Effector memory CD4-positive, alpha-beta T cell (primary cell): ENCODE measurements around the gene IDS.
A peak's percentile ranks its signal among the peaks of the same experiment; 100 is the strongest.
"Not testable (repeated sequence)": the region's sequence is repeated elsewhere in the genome, so short reads cannot be mapped to it uniquely, and the experiment has no call there.

Experiments used
- DNase-seq, 3 donors: peaks; one replicate each; pipeline ENCODE4 v3.0.0-alpha.2; 2020
- H3K27ac ChIP-seq: 2 replicates; pipeline ENCODE4 v1.7.0; 2013; ENCODE audit warnings: mild to moderate bottlenecking, low read length, moderate library complexity; ENCODE audit not compliant: insufficient read depth, poor library complexity, severe bottlenecking
- H3K27me3 ChIP-seq: replicated peaks from 2 replicates; pipeline ENCODE4 v1.7.0; 2013; ENCODE audit warnings: mild to moderate bottlenecking, low read length; ENCODE audit not compliant: insufficient read depth, control insufficient read depth, poor library complexity, severe bottlenecking
- H3K36me3 ChIP-seq: 2 replicates; pipeline ENCODE4 v1.7.0; 2013; ENCODE audit warnings: mild to moderate bottlenecking, low read length, moderate library complexity; ENCODE audit not compliant: control insufficient read depth, insufficient read depth
- H3K4me1 ChIP-seq: 2 replicates; pipeline ENCODE4 v1.7.0; 2013; ENCODE audit warnings: low read length, mild to moderate bottlenecking; ENCODE audit not compliant: control insufficient read depth, insufficient read depth, poor library complexity, severe bottlenecking
- H3K4me3 ChIP-seq: 2 replicates; pipeline ENCODE4 v1.7.0; 2013; ENCODE audit warnings: low read length, low read depth, mild to moderate bottlenecking; ENCODE audit not compliant: insufficient read depth, poor library complexity, severe bottlenecking
- H3K9me3 ChIP-seq: 2 replicates; pipeline ENCODE4 v1.7.0; 2013; ENCODE audit warnings: mild to moderate bottlenecking, low read length, moderate library complexity; ENCODE audit not compliant: control insufficient read depth

Gene IDS

GRCh38 chrX:149540621-149541520 is 35.8 kb upstream of the IDS start, which contains the start of gene EOLA1:
EOLA1 (plus strand) TSS chrX:149541012; CDS start chrX:149545631, 4,619 bp downstream.
- Histone ChIP-seq H3K36me3 (no peaks in the 10 kb centered on the region), H3K27ac (peak within 1 kb of the TSS; percentile 98), H3K9me3 (no peaks in the 10 kb centered on the region), H3K27me3 (no peaks in the 10 kb centered on the region), H3K4me1 (peaks cover 4% of the 10 kb centered on the region), H3K4me3 (peak within 1 kb of the TSS; percentile 74)
- peak in 2 of 3 donors; percentile 82 to 86 for DNase-seq

GRCh38 chrX:149540131-149540620 is 35.1 kb upstream of the IDS start:
- H3K9me3 ChIP-seq = no peaks in the 10 kb centered on the region
- DNase-seq = peak; percentile 85 to 90 (median 86)
- peak overlapping the region; percentile 74 for H3K4me3 ChIP-seq
- H3K36me3 ChIP-seq = no peaks in the 10 kb centered on the region
- peaks cover 4% of the 10 kb centered on the region for H3K4me1 ChIP-seq
- no peaks in the 10 kb centered on the region for H3K27me3 ChIP-seq
- peak overlapping the region; percentile 98 for H3K27ac ChIP-seq

GRCh38 chrX:149539283-149540130 is 34.4 kb upstream of the IDS start:
- peak overlapping the region; percentile 70 for H3K27ac ChIP-seq
- DNase-seq = peak; percentile 80 to 82 (median 81)
- H3K27me3 ChIP-seq = no peaks in the 10 kb centered on the region
- H3K36me3 ChIP-seq = no peaks in the 10 kb centered on the region
- no peaks in the 10 kb centered on the region for H3K9me3 ChIP-seq
- H3K4me3 ChIP-seq = peak overlapping the region; percentile 62
- peaks cover 4% of the 10 kb centered on the region for H3K4me1 ChIP-seq

GRCh38 chrX:149537474-149537873 is 32.4 kb upstream of the IDS start:
- H3K36me3 ChIP-seq, H3K4me1 ChIP-seq, H3K9me3 ChIP-seq, H3K27ac ChIP-seq, H3K27me3 ChIP-seq, DNase-seq, H3K4me3 ChIP-seq: not testable (repeated sequence)

GRCh38 chrX:149534926-149535602 is 30.0 kb upstream of the IDS start:
- H3K27ac ChIP-seq, H3K36me3 ChIP-seq, H3K4me3 ChIP-seq, H3K9me3 ChIP-seq, DNase-seq, H3K4me1 ChIP-seq, H3K27me3 ChIP-seq: not testable (repeated sequence)

GRCh38 chrX:149533999-149534398 is 28.9 kb upstream of the IDS start:
- not testable (repeated sequence) for H3K9me3 ChIP-seq, H3K4me3 ChIP-seq, H3K27ac ChIP-seq, H3K4me1 ChIP-seq, H3K27me3 ChIP-seq, H3K36me3 ChIP-seq, DNase-seq

- H3K27me3 ChIP-seq, H3K9me3 ChIP-seq, H3K4me1 ChIP-seq, H3K36me3 ChIP-seq, DNase-seq, H3K27ac ChIP-seq, H3K4me3 ChIP-seq: not testable (repeated sequence)
These were observed 27.8 kb upstream of the IDS start for GRCh38 chrX:149532868-149533267.

GRCh38 chrX:149531599-149531998 is 26.5 kb upstream of the IDS start:
- Histone ChIP-seq H3K9me3 (no peaks in the 10 kb centered on the region), H3K4me3 (no peak overlapping the region), H3K4me1 (no peaks in the 10 kb centered on the region), H3K36me3 (no peaks in the 10 kb centered on the region), H3K27ac (no peak overlapping the region), H3K27me3 (no peaks in the 10 kb centered on the region)
- DNase-seq = no peak

- H3K4me3 ChIP-seq = no peak overlapping the region
- no peaks in the 10 kb centered on the region for H3K9me3 ChIP-seq
These were observed 23.3 kb upstream of the IDS start for GRCh38 chrX:149528381-149528780.

More at GRCh38 chrX:149528381-149528780, 23.3 kb upstream of the IDS start:
- no peak for DNase-seq
- H3K27me3 ChIP-seq = no peaks in the 10 kb centered on the region
- no peak overlapping the region for H3K27ac ChIP-seq
- H3K4me1 ChIP-seq = peaks cover 5% of the 10 kb centered on the region
- no peaks in the 10 kb centered on the region for H3K36me3 ChIP-seq
